GM12892 (cell line): ENCODE data around the gene TADA2B.

Experiments
- POLR2A ChIP-seq: IDR thresholded peaks from 2 replicates; pipeline ENCODE4 v1.6.1; 2011; ENCODE audit warnings: low read depth, low read length, control low read depth
- POLR2AphosphoS5 ChIP-seq: IDR thresholded peaks from 2 replicates; pipeline ENCODE4 v1.6.1; 2011; ENCODE audit warnings: low read depth, low read length, control low read depth
- TAF1 ChIP-seq: IDR thresholded peaks from 2 replicates; pipeline ENCODE4 v1.6.1; 2011; ENCODE audit warnings: low read depth, mild to moderate bottlenecking, control low read depth, low read length, borderline replicate concordance

DNA sequence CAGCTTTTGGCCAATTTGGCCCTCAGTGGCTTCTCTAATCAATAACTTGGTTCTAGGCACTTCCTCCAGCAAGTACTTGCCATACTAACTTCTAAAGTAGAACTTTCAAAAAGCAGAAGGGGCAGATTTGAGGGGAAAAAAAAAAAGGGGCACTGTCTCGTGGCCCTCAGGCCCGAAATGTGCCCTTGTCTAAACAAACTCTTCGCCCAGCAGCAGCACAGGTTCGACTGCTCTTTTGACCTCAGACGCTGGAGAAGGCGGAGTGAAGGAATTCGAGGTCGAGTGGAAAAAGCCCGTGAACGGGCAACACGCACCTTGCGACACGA lies 23.9 kb downstream of the TADA2B start:
- TF ChIP-seq POLR2A (no peak), TAF1 (no peak), POLR2AphosphoS5 (no peak)
